ENCODE results near the gene PPP1R9A.

Gene PPP1R9A

DNA sequence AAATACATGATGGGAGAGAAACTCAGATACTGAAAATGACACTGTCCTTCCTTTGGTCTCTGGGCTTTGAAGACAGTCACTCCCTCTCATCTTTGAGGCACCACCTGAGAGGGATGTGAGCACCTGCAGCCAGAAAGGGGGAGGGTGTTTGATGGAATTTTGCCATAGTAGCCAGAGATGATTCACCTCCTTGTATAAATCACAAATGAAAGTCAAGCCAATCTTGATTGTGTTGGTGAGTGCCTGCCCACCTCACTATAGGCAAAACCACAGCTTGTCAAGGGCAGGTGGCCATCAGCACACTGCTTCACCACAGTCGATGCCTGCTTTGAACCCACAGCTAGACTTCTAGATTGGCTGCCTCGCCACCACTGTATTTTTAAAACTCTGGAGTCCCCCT lies 368.7 kb downstream of the PPP1R9A start:
- no peaks in the 10 kb centered on the region for H3K79me2 ChIP-seq (ENCODE audit: insufficient read depth, low read length)
- no peak for TF ChIP-seq EZH2phosphoT487 (IDR thresholded peaks at IDR 0.05; ENCODE audit: borderline replicate concordance)
- TF ChIP-seq, protein P1, sequence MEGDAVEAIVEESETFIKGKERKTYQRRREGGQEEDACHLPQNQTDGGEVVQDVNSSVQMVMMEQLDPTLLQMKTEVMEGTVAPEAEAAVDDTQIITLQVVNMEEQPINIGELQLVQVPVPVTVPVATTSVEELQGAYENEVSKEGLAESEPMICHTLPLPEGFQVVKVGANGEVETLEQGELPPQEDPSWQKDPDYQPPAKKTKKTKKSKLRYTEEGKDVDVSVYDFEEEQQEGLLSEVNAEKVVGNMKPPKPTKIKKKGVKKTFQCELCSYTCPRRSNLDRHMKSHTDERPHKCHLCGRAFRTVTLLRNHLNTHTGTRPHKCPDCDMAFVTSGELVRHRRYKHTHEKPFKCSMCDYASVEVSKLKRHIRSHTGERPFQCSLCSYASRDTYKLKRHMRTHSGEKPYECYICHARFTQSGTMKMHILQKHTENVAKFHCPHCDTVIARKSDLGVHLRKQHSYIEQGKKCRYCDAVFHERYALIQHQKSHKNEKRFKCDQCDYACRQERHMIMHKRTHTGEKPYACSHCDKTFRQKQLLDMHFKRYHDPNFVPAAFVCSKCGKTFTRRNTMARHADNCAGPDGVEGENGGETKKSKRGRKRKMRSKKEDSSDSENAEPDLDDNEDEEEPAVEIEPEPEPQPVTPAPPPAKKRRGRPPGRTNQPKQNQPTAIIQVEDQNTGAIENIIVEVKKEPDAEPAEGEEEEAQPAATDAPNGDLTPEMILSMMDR (conservative IDR thresholded peaks at IDR 0.05; ENCODE audit: low read length): no peak
- H3F3A ChIP-seq (ENCODE audit: low read depth): no peaks in the 10 kb centered on the region
- no peaks in the 10 kb centered on the region for H4K20me1 ChIP-seq (ENCODE audit: insufficient read depth, low read length, poor library complexity, severe bottlenecking)
- H3K9me3 ChIP-seq (ENCODE audit: insufficient read depth, low read depth, low read length): no peaks in the 10 kb centered on the region
- H3K9ac ChIP-seq (ENCODE audit: low read depth, low read length, poor library complexity, severe bottlenecking): no peak overlapping the region
- H3K36me3 ChIP-seq (ENCODE audit: insufficient read depth, low read length): no peaks in the 10 kb centered on the region
- H3K4me3 ChIP-seq (ENCODE audit: low read length, poor library complexity, severe bottlenecking): no peak overlapping the region
- H3K4me2 ChIP-seq (ENCODE audit: low read depth, low read length, poor library complexity, severe bottlenecking): no peak overlapping the region
- H3K4me1 ChIP-seq (ENCODE audit: insufficient read depth, low read length, poor library complexity, severe bottlenecking): no peaks in the 10 kb centered on the region
- H3K9me2 ChIP-seq (replicated peaks; ENCODE audit: low read depth, low read length): no peaks in the 10 kb centered on the region
- no peak overlapping the region for H2AFZ ChIP-seq (ENCODE audit: low read length)
- H3K27me3 ChIP-seq (ENCODE audit: insufficient read depth, low read length, poor library complexity, severe bottlenecking): no peaks in the 10 kb centered on the region

- Histone ChIP-seq H4K20me1 (ENCODE audit: insufficient read depth, low read length, poor library complexity, severe bottlenecking) (no peaks in the 10 kb centered on the region), H3K79me2 (ENCODE audit: insufficient read depth, low read length) (no peaks in the 10 kb centered on the region), H3K27me3 (ENCODE audit: insufficient read depth, low read length, poor library complexity, severe bottlenecking) (no peaks in the 10 kb centered on the region), H3F3A (ENCODE audit: low read depth) (no peaks in the 10 kb centered on the region), H3K9ac (ENCODE audit: low read depth, low read length, poor library complexity, severe bottlenecking) (no peak overlapping the region), H3K9me3 (ENCODE audit: insufficient read depth, low read depth, low read length) (no peaks in the 10 kb centered on the region), H2AFZ (ENCODE audit: low read length) (no peak overlapping the region), H3K4me3 (ENCODE audit: low read length, poor library complexity, severe bottlenecking) (no peak overlapping the region), H3K9me2 (replicated peaks; ENCODE audit: low read depth, low read length) (no peaks in the 10 kb centered on the region), H3K4me2 (ENCODE audit: low read depth, low read length, poor library complexity, severe bottlenecking) (no peak overlapping the region), H3K4me1 (ENCODE audit: insufficient read depth, low read length, poor library complexity, severe bottlenecking) (no peaks in the 10 kb centered on the region), H3K36me3 (ENCODE audit: insufficient read depth, low read length) (no peaks in the 10 kb centered on the region)
- TF ChIP-seq, protein P1 (conservative IDR thresholded peaks at IDR 0.05; ENCODE audit: low read length): no peak
- TF ChIP-seq EZH2phosphoT487 (IDR thresholded peaks at IDR 0.05; ENCODE audit: borderline replicate concordance): no peak
Observed at GRCh38 chr7:95279417-95279816, 372.0 kb downstream of the PPP1R9A start.

DNA sequence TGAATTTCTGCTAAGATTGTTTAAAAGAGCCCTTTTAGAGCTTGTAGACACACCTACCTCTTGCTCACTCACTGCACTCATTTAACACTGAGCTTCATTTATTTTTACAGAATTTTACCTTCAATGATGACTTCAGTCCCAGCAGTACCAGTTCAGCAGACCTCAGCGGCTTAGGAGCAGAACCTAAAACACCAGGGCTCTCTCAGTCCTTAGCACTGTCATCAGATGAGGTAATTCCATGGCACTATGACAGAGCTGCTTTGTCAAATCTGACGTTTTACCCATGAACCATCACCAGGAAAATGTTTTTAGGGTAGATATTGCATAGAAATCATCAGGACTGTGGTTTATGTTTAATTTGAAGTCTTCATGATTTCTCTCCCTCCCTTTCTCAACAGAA lies 378.7 kb downstream of the PPP1R9A start:
- H3K27me3 ChIP-seq (ENCODE audit: insufficient read depth, low read length, poor library complexity, severe bottlenecking): no peaks in the 10 kb centered on the region
- no peak overlapping the region for H3K9ac ChIP-seq (ENCODE audit: low read depth, low read length, poor library complexity, severe bottlenecking)
- no peak overlapping the region for H3K4me3 ChIP-seq (ENCODE audit: low read length, poor library complexity, severe bottlenecking)
- H4K20me1 ChIP-seq (ENCODE audit: insufficient read depth, low read length, poor library complexity, severe bottlenecking): no peaks in the 10 kb centered on the region
- H3K9me2 ChIP-seq (replicated peaks; ENCODE audit: low read depth, low read length): no peaks in the 10 kb centered on the region
- no peaks in the 10 kb centered on the region for H3K36me3 ChIP-seq (ENCODE audit: insufficient read depth, low read length)
- TF ChIP-seq EZH2phosphoT487 (IDR thresholded peaks at IDR 0.05; ENCODE audit: borderline replicate concordance): no peak
- TF ChIP-seq, protein P1 (conservative IDR thresholded peaks at IDR 0.05; ENCODE audit: low read length): no peak
- no peak overlapping the region for H2AFZ ChIP-seq (ENCODE audit: low read length)
- H3K4me1 ChIP-seq (ENCODE audit: insufficient read depth, low read length, poor library complexity, severe bottlenecking): no peaks in the 10 kb centered on the region
- H3F3A ChIP-seq (ENCODE audit: low read depth): no peaks in the 10 kb centered on the region
- H3K9me3 ChIP-seq (ENCODE audit: insufficient read depth, low read depth, low read length): no peaks in the 10 kb centered on the region
- no peak overlapping the region for H3K4me2 ChIP-seq (ENCODE audit: low read depth, low read length, poor library complexity, severe bottlenecking)
- no peaks in the 10 kb centered on the region for H3K79me2 ChIP-seq (ENCODE audit: insufficient read depth, low read length)
